Hepatocyte (in vitro differentiated cells): ENCODE data around the gene NUP54. TPM values are rescaled to one million over a fixed set of nuclear protein-coding genes. Genes with fewer than 3 reads are reported as not detected.

Experiments
- DNase-seq: peaks from one replicate; pipeline ENCODE4 v3.0.0-alpha.2; 2016; ENCODE audit warnings: low spot score
- H2AFZ ChIP-seq: fragments of 200-600 bp; sonication (generic); 2 replicates; pipeline ENCODE4 v1.6.0; 2016; ENCODE audit warnings: antibody characterized with exemption, mild to moderate bottlenecking
- H3K27ac ChIP-seq: fragments of 200-600 bp; sonication (generic); 2 replicates; pipeline ENCODE4 v1.5.1; 2016; ENCODE audit warnings: mild to moderate bottlenecking
- H3K27me3 ChIP-seq: fragments of 200-600 bp; sonication (generic); 2 replicates; pipeline ENCODE4 v1.6.1; 2016
- H3K36me3 ChIP-seq: fragments of 200-600 bp; sonication (generic); replicated peaks from 2 replicates; pipeline ENCODE4 v1.5.1; 2016; ENCODE audit warnings: low read depth; ENCODE audit not compliant: insufficient read depth
- H3K4me1 ChIP-seq: fragments of 200-600 bp; sonication (generic); 2 replicates; pipeline ENCODE4 v1.5.1; 2016; ENCODE audit warnings: mild to moderate bottlenecking, moderate library complexity; ENCODE audit not compliant: insufficient read depth
- H3K4me2 ChIP-seq: fragments of 200-600 bp; sonication (generic); 2 replicates; pipeline ENCODE4 v1.6.0; 2016
- H3K4me3 ChIP-seq: fragments of 200-600 bp; sonication (generic); 2 replicates; pipeline ENCODE4 v1.5.1; 2016; ENCODE audit warnings: mild to moderate bottlenecking
- H3K79me2 ChIP-seq: fragments of 200-600 bp; sonication (generic); 2 replicates; pipeline ENCODE4 v1.6.0; 2017; ENCODE audit warnings: mild to moderate bottlenecking
- H3K9me2 ChIP-seq: fragments of 200-600 bp; sonication (generic); replicated peaks from 2 replicates; pipeline ENCODE4 v1.6.0; 2017; ENCODE audit warnings: mild to moderate bottlenecking; ENCODE audit not compliant: insufficient read depth
- H3K9me3 ChIP-seq: fragments of 200-600 bp; sonication (generic); 2 replicates; pipeline ENCODE4 v1.5.1; 2016; ENCODE audit warnings: low read depth, mild to moderate bottlenecking
- H4K20me1 ChIP-seq: fragments of 200-600 bp; sonication (generic); 2 replicates; pipeline ENCODE4 v1.6.0; 2016; ENCODE audit warnings: mild to moderate bottlenecking; ENCODE audit not compliant: insufficient read depth, poor library complexity, severe bottlenecking
- EZH2 ChIP-seq: fragments of 200-600 bp; sonication (generic); IDR thresholded peaks from 2 replicates; pipeline ENCODE4 v1.6.1; 2016; ENCODE audit warnings: antibody characterized with exemption, mild to moderate bottlenecking, borderline replicate concordance
- EZH2phosphoT487 ChIP-seq: fragments of 200-600 bp; sonication (generic); IDR thresholded peaks from one replicate; pipeline ENCODE4 v1.6.1; 2018; ENCODE audit warnings: antibody characterized with exemption, mild to moderate bottlenecking, low read depth, moderate library complexity; ENCODE audit not compliant: unreplicated experiment, severe bottlenecking
- WGBS: methylation state at CpG from one replicate; pipeline ENCODE4 v1.1.6; 2016; ENCODE audit warnings: low lambda C conversion rate; ENCODE audit errors: missing lambda C conversion rate; 5-methylcytosine and 5-hydroxymethylcytosine counted together
- polyA plus RNA-seq: library from polyadenylated mRNA; unstranded; fragments of >200 nt; fragmentation: Nextera tagmentation; extraction: Ambion mirVana; gene quantifications from 2 replicates; pipeline ENCODE4 v1.2.1, GENCODE V29; 2016
- total RNA-seq: library from RNA; depleted of rRNA; stranded (reverse); fragments of >200 nt; gene quantifications from 2 replicates; pipeline ENCODE4 v1.2.3, GENCODE V29; 2014
- TF ChIP-seq, protein P1 (sequence below): fragments of 200-600 bp; sonication (generic); IDR thresholded peaks from 2 replicates; pipeline ENCODE4 v1.5.1; 2016; ENCODE audit warnings: antibody characterized with exemption, mild to moderate bottlenecking; ENCODE audit not compliant: poor library complexity

NUP54 gene
- total and polyA plus RNA-seq, 2 experiments from 2014 or later, result 20.6 to 40.9 TPM

DNA sequence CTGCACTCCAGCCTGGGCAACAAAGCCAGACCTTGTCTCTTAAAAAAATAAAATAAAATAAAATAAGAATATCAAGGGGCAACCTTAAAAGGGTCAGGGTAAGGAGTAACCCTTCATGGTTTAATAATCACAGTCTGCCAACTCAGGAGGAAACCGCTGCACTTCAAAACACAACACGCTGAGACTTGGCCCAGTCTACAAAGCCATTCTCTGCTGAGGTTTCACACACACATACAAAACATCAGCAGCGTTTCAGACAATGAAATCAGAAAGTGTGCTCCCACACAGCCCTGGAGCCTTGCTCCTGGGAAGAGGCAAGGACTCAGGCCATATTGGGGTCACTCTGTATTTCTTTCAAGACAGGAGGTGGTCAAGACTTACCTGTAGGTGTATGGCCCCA lies 47.1 kb upstream of the NUP54 start:
- no peak for DNase-seq
- peak overlapping the region; percentile 6 for H3K4me2 ChIP-seq

DNA sequence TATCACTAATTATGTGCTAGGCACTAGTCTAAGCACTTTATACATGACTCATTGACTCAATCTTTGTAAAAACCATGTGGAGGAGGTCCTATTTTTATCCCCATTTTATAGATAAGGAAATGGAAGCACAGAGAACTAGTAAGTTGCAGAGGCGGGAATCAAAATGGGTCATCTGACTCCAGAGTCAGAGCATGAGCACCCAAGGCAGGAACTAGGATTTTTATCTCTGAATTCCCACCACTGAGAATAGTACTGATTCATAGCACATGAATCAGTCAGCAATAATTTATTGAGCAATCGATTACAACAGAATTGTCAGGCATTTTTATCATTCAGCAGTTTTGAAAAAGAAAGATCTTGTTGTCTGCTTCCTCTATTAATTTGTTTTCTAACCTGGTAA lies 46.1 kb upstream of the NUP54 start:
- Histone ChIP-seq H3K36me3 (peaks cover 5% of the 10 kb centered on the region), H3K27ac (peak overlapping the region; percentile 74)
- 74% methylated on average over 2 of the region's 2 CpGs for WGBS

More for the DNA sequence above, 47.1 kb upstream of the NUP54 start:
- H3K4me3 ChIP-seq, result no peak overlapping the region
- no peaks in the 10 kb centered on the region for H3K27me3 ChIP-seq
- H3K27ac ChIP-seq, result peak overlapping the region; percentile 74
- H3K9me2 ChIP-seq, result no peaks in the 10 kb centered on the region
- no peak for TF ChIP-seq EZH2phosphoT487
- no peak for TF ChIP-seq EZH2
- TF ChIP-seq, protein P1, sequence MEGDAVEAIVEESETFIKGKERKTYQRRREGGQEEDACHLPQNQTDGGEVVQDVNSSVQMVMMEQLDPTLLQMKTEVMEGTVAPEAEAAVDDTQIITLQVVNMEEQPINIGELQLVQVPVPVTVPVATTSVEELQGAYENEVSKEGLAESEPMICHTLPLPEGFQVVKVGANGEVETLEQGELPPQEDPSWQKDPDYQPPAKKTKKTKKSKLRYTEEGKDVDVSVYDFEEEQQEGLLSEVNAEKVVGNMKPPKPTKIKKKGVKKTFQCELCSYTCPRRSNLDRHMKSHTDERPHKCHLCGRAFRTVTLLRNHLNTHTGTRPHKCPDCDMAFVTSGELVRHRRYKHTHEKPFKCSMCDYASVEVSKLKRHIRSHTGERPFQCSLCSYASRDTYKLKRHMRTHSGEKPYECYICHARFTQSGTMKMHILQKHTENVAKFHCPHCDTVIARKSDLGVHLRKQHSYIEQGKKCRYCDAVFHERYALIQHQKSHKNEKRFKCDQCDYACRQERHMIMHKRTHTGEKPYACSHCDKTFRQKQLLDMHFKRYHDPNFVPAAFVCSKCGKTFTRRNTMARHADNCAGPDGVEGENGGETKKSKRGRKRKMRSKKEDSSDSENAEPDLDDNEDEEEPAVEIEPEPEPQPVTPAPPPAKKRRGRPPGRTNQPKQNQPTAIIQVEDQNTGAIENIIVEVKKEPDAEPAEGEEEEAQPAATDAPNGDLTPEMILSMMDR, result no peak
- no peak overlapping the region for H2AFZ ChIP-seq
- peaks cover 71% of the 10 kb centered on the region for H3K4me1 ChIP-seq
- no peaks in the 10 kb centered on the region for H3K9me3 ChIP-seq
- H3K79me2 ChIP-seq, result peaks cover 85% of the 10 kb centered on the region
- WGBS, result 93% methylated on average over 3 of the region's 3 CpGs
- H4K20me1 ChIP-seq, result no peaks in the 10 kb centered on the region
- H3K36me3 ChIP-seq, result peaks cover 5% of the 10 kb centered on the region

DNA sequence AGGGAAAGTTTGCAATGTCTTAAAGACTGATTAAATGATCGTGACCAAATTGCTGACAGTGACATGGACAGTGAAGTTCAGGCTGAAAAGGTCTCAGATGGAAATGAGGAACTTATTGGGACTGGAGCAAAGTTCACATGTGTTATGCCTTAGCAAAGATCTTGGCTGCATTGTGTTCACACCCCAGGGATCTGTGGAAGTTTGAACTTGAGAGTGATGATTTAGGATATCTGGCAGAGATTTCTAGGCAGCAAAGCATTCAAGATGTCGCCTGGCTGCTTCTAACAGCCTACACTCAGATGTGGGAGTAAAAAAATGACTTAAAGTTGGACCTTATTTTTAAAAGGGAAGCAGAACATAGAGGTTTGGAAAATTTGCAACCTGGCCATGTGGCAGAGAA lies 44.0 kb upstream of the NUP54 start:
- H3K27me3 ChIP-seq, result no peaks in the 10 kb centered on the region
- TF ChIP-seq, protein P1, result no peak
- no peak for TF ChIP-seq EZH2phosphoT487
- TF ChIP-seq EZH2, result no peak
- peak overlapping the region; percentile 74 for H3K27ac ChIP-seq
- peaks cover 50% of the 10 kb centered on the region for H3K4me1 ChIP-seq
- WGBS, result 92% methylated on average over 2 of the region's 2 CpGs
- H3K4me3 ChIP-seq, result no peak overlapping the region
- peaks cover 9% of the 10 kb centered on the region for H4K20me1 ChIP-seq
- no peaks in the 10 kb centered on the region for H3K9me2 ChIP-seq
- H2AFZ ChIP-seq, result no peak overlapping the region
- H3K79me2 ChIP-seq, result peaks cover 96% of the 10 kb centered on the region
- DNase-seq, result no peak
- H3K9me3 ChIP-seq, result no peaks in the 10 kb centered on the region
- no peak overlapping the region for H3K4me2 ChIP-seq
- H3K36me3 ChIP-seq, result peaks cover 5% of the 10 kb centered on the region

More for the DNA sequence above, 46.1 kb upstream of the NUP54 start:
- Histone ChIP-seq H3K4me3 (no peak overlapping the region), H3K9me2 (no peaks in the 10 kb centered on the region), H3K4me2 (no peak overlapping the region), H3K9me3 (no peaks in the 10 kb centered on the region), H3K79me2 (peaks cover 85% of the 10 kb centered on the region), H3K4me1 (peaks cover 61% of the 10 kb centered on the region), H3K27me3 (no peaks in the 10 kb centered on the region), H2AFZ (no peak overlapping the region), H4K20me1 (no peaks in the 10 kb centered on the region)
- TF ChIP-seq EZH2phosphoT487, result no peak
- TF ChIP-seq, protein P1, result no peak
- TF ChIP-seq EZH2, result no peak
- DNase-seq, result peak; percentile 44
